MCF 10A (cell line): ENCODE data around the gene KDM4C. TPM values are rescaled to one million over a fixed set of nuclear protein-coding genes. Genes with fewer than 3 reads are reported as not detected.

Experiments
- BruUV-seq: library from RNA; stranded (reverse); fragments of 400-500 nt; replicated peaks from 2 replicates; lab custom pipeline; 2021; lab: Mats Ljungman, UMichigan
- CTCF ChIA-PET: fragments of 300-600 bp; sonication (Branson Sonifier 250); formaldehyde crosslinking; extraction: SDS; loops from one replicate; lab custom pipeline; 2021; ENCODE audit warnings: antibody characterized with exemption, inconsistent platforms; lab: Yijun Ruan, JAX
- POLR2A ChIA-PET: fragments of 300-600, 350-650 bp; sonication (Branson Sonifier 250); formaldehyde crosslinking; extraction: SDS; loops from one replicate; lab custom pipeline; 2020; ENCODE audit warnings: antibody characterized with exemption, inconsistent platforms; lab: Yijun Ruan, JAX
- DNase-seq: peaks from one replicate; pipeline ENCODE4 v3.0.0-alpha.2; 2018; ENCODE audit not compliant: unreplicated experiment
- H3K27ac Mint-ChIP-seq: one replicate; pipeline ENCODE4 v1.8.0; 2022; ENCODE audit warnings: mild to moderate bottlenecking, low read depth, mixed read lengths; ENCODE audit not compliant: unreplicated experiment
- H3K27me3 Mint-ChIP-seq: one replicate; pipeline ENCODE4 v1.8.0; 2022; ENCODE audit warnings: mixed read lengths; ENCODE audit not compliant: insufficient read depth, unreplicated experiment
- H3K36me3 Mint-ChIP-seq: one replicate; pipeline ENCODE4 v1.8.0; 2022; ENCODE audit warnings: mild to moderate bottlenecking, moderate library complexity, mixed read lengths; ENCODE audit not compliant: insufficient read depth, unreplicated experiment
- H3K4me1 Mint-ChIP-seq: one replicate; pipeline ENCODE4 v1.8.0; 2022; ENCODE audit warnings: mixed read lengths; ENCODE audit not compliant: insufficient read depth, unreplicated experiment
- H3K4me3 Mint-ChIP-seq: one replicate; pipeline ENCODE4 v1.8.0; 2022; ENCODE audit warnings: mild to moderate bottlenecking, moderate library complexity, mixed read lengths; ENCODE audit not compliant: unreplicated experiment
- H3K9me3 Mint-ChIP-seq: one replicate; pipeline ENCODE4 v1.8.0; 2022; ENCODE audit warnings: mixed read lengths; ENCODE audit not compliant: unreplicated experiment
- intact Hi-C: fragments of 100-400 bp; cut with micrococcal nuclease; formaldehyde crosslinking; loops from 2 replicates; pipeline ENCODE4 v1.14.1; 2022
- total RNA-seq: library from RNA; stranded (reverse); gene quantifications from 2 replicates; pipeline ENCODE4 v1.2.3, GENCODE V29; 2022
- TF ChIP-seq, protein P1 (sequence below): fragments of 200-600 bp; IDR thresholded peaks from one replicate; pipeline ENCODE4 v1.8.0; 2022; ENCODE audit warnings: antibody characterized with exemption, mild to moderate bottlenecking; ENCODE audit not compliant: unreplicated experiment

KDM4C gene
- total RNA-seq, 1 experiment from 2014 or later, result 29.5 TPM

DNA sequence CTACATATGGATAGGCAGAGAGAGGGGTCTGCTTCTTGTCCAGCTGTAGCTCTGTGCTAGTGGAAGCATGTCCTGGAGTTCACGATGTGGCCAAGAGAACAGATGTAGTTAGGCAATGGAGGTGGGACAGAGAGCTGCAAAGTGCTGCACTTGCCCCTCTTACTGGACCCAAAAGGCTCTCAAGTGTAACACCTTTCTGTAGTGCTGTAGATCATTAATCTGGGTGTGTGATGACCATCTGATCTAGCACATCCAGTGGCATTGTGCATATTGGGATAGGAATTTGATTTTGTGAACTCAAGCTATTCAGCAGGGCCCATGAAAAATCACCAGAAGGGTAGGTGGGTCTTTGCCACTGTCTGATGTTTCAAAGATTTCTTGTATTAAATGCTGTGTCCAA lies 151.4 kb downstream of the KDM4C start:
- Mint-ChIP-seq H3K36me3 (no peaks in the 10 kb centered on the region), H3K27me3 (no peaks in the 10 kb centered on the region), H3K4me3 (no peak overlapping the region), H3K27ac (no peak overlapping the region), H3K4me1 (no peaks in the 10 kb centered on the region), H3K9me3 (no peaks in the 10 kb centered on the region)
- CTCF ChIA-PET, result interaction anchor here (0.7 to 1.7 kb wide), 15 partner anchors 10 to 715 kb away, joined by 3 to 7 read pairs (median 3); no protein-coding TSS in a partner anchor
- intact Hi-C loops, result no loop called here
- no TSS peak for BruUV-seq
- DNase-seq, result no peak
- POLR2A ChIA-PET, result interaction anchor here (0.6 to 1.3 kb wide), 2 partner anchors 9 to 143 kb away, joined by 3 read pairs; no protein-coding TSS in a partner anchor
- TF ChIP-seq, protein P1, sequence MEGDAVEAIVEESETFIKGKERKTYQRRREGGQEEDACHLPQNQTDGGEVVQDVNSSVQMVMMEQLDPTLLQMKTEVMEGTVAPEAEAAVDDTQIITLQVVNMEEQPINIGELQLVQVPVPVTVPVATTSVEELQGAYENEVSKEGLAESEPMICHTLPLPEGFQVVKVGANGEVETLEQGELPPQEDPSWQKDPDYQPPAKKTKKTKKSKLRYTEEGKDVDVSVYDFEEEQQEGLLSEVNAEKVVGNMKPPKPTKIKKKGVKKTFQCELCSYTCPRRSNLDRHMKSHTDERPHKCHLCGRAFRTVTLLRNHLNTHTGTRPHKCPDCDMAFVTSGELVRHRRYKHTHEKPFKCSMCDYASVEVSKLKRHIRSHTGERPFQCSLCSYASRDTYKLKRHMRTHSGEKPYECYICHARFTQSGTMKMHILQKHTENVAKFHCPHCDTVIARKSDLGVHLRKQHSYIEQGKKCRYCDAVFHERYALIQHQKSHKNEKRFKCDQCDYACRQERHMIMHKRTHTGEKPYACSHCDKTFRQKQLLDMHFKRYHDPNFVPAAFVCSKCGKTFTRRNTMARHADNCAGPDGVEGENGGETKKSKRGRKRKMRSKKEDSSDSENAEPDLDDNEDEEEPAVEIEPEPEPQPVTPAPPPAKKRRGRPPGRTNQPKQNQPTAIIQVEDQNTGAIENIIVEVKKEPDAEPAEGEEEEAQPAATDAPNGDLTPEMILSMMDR, result no peak

- H3K9me3 Mint-ChIP-seq, result no peaks in the 10 kb centered on the region
- no peaks in the 10 kb centered on the region for H3K27me3 Mint-ChIP-seq
- no peak overlapping the region for H3K27ac Mint-ChIP-seq
- no TSS peak for BruUV-seq
- no peaks in the 10 kb centered on the region for H3K36me3 Mint-ChIP-seq
- H3K4me3 Mint-ChIP-seq, result no peak overlapping the region
- DNase-seq, result peak; percentile 33
- ChIA-PET POLR2A (interaction anchor here (1.3 kb wide), 1 partner anchor 10 kb away, joined by 3 read pairs; no protein-coding TSS in a partner anchor), CTCF (interaction anchor here (1.0 to 1.5 kb wide), 5 partner anchors 22 to 492 kb away, joined by 3 to 6 read pairs (median 4); no protein-coding TSS in a partner anchor)
- TF ChIP-seq, protein P1, result peak; percentile 32
- intact Hi-C loops, result loop anchor here (2.0 kb wide), 1 partner anchor 627 kb away; no protein-coding TSS in a partner anchor
- no peaks in the 10 kb centered on the region for H3K4me1 Mint-ChIP-seq
Measured at GRCh38 chr9:6910032-6910431, 152.3 kb downstream of the KDM4C start.

DNA sequence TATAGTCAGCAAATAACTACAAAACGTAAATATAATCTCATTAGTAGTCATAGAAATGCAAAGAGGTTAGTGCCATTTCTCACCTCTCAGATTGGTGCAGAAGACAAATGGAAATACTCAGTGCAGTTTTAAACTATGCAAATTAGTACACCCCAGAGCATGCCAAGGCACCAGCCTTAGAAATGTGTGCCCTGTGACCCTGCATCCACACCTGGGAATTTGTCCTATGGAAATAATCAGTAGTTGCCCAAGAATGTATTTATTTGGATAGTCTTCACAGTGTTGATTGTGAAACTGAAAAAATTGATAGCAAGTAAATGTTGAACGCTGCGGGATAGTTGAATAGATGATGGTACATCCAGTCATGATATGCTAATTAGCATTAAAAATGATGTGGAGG lies 152.7 kb downstream of the KDM4C start:
- intact Hi-C loops, result loop anchor here (2.0 kb wide), 1 partner anchor 626 kb away; no protein-coding TSS in a partner anchor
- Mint-ChIP-seq H3K36me3 (no peaks in the 10 kb centered on the region), H3K27me3 (no peaks in the 10 kb centered on the region), H3K27ac (no peak overlapping the region), H3K4me1 (no peaks in the 10 kb centered on the region), H3K4me3 (no peak overlapping the region), H3K9me3 (no peaks in the 10 kb centered on the region)
- POLR2A ChIA-PET, result interaction anchor here (1.3 kb wide), 1 partner anchor 10 kb away, joined by 3 read pairs; no protein-coding TSS in a partner anchor
- DNase-seq, result no peak
- BruUV-seq, result no TSS peak
- TF ChIP-seq, protein P1, result no peak
- CTCF ChIA-PET, result interaction anchor here (1.2 kb wide), 2 partner anchors 142 to 143 kb away, joined by 5 to 6 read pairs; no protein-coding TSS in a partner anchor

DNA sequence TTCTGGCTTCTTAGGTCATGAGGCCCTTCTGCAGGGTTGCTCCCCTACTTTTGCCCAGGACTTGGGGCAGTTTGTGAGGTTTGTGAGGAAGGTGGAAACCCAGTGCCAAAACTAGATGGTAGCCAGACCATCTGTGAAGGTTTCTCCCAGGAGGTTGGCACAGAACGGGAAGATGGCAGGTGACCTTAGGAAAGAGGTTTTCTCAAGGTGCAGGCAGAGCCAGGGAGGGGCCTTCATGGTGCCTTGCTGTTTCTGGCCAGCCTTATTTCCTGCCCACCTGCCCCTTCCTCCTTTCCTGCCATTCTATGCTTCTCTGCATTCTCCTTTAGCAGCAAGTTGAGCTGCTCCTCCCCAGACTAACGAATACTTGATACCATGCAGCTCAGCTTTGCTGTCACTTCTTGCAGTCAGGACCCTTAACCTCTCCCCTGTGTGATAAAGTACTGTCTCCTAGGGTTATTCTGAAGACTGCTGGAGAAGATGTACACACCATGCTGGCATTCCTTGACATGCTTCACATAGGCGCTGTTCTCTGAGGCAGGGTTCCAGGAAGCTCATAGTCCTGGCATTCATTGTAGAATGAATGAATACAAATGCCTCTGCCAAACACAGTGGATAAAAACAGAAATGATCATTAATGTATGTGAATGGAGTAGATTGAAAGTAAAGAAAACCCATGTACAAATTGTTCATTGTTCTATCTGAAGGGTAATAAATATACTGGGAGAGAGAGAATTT lies 154.3 kb downstream of the KDM4C start:
- peaks cover under 1% of the 10 kb centered on the region for H3K36me3 Mint-ChIP-seq
- BruUV-seq, result no TSS peak
- H3K4me1 Mint-ChIP-seq, result no peaks in the 10 kb centered on the region
- H3K9me3 Mint-ChIP-seq, result no peaks in the 10 kb centered on the region
- POLR2A ChIA-PET, result interaction anchor here (1.1 kb wide), 1 partner anchor 20 kb away, joined by 3 read pairs; no protein-coding TSS in a partner anchor
- TF ChIP-seq, protein P1, result no peak
- no peak for DNase-seq
- no peaks in the 10 kb centered on the region for H3K27me3 Mint-ChIP-seq
- intact Hi-C loops, result loop anchor here (2.0 kb wide), 1 partner anchor 625 kb away; no protein-coding TSS in a partner anchor
- peak overlapping the region; percentile 20 for H3K27ac Mint-ChIP-seq
- no peak overlapping the region for H3K4me3 Mint-ChIP-seq
- CTCF ChIA-PET, result interaction anchor here (1.2 kb wide), 1 partner anchor 9 kb away, joined by 3 read pairs; no protein-coding TSS in a partner anchor
